Measurements from ENCODE around the gene TSKU.

- TF ChIP-seq PTBP1 (IDR thresholded peaks at IDR 0.05; ENCODE audit: low read depth, low read length) (no peak), ESRRA (IDR thresholded peaks at IDR 0.05; ENCODE audit: borderline replicate concordance, low read depth) (no peak), REST (IDR thresholded peaks at IDR 0.05; ENCODE audit: borderline replicate concordance) (no peak), REST (CRISPR knock-in tag; IDR thresholded peaks at IDR 0.05; ENCODE audit: low read depth) (no peak), CEBPG (CRISPR knock-in tag; IDR thresholded peaks at IDR 0.05) (no peak), CEBPG (tag; conservative IDR thresholded peaks at IDR 0.05 in 1 of 2, IDR thresholded peaks at IDR 0.05 in 1 of 2) (no peak), ADNP (tag; IDR thresholded peaks at IDR 0.05) (no peak), SMARCB1 (IDR thresholded peaks at IDR 0.05; ENCODE audit: insufficient read length, low read depth) (no peak), CBX3 (IDR thresholded peaks at IDR 0.05; ENCODE audit: borderline replicate concordance in 1 of 2, low read length in 2 of 2) (no peak), ELF1 (tag; IDR thresholded peaks at IDR 0.05) (no peak), CEBPB (tag; IDR thresholded peaks at IDR 0.05) (no peak), POU5F1 (IDR thresholded peaks at IDR 0.05; ENCODE audit: borderline replicate concordance, low read depth, low read length, partially characterized antibody) (no peak), CTCF (IDR thresholded peaks at IDR 0.05 in 2 of 3, conservative IDR thresholded peaks at IDR 0.05 in 1 of 3; ENCODE audit: insufficient read depth in 2 of 3, low read depth in 1 of 3, low read length in 3 of 3) (no peak)
These were observed 23.6 kb downstream of the TSKU start for GRCh38 chr11:76806608-76807205.

All from K562 (cell line).